IPS DF 4.7 (cell line): ENCODE measurements around the gene EPGN.

Source experiments
- DNase-seq: peaks from one replicate; pipeline ENCODE4 v3.0.0-alpha.2; 2013; ENCODE audit warnings: low spot score; ENCODE audit errors: extremely low read depth

Gene EPGN, protein sequence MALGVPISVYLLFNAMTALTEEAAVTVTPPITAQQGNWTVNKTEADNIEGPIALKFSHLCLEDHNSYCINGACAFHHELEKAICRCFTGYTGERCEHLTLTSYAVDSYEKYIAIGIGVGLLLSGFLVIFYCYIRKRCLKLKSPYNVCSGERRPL

DNA sequence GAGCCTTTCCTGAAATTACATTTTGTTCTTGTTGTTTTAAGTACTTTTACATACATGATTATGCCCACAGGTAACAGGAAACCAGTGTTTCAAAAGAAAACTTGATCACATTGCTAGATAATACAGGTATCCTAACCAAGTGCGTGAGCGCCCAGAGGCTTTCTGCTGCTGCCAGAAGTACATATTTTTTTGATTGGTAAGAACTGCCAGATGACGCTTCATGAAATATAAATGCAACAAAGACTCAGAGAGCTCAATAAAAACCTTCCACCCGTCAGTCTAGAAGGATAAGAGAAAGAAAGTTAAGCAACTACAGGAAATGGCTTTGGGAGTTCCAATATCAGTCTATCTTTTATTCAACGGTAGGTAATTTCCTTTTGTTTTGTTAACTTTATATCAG, at the start of gene EPGN:
TSS of gene EPGN (plus strand) at position 256 of the 400 bp plus-strand sequence. CDS start at position 320, 64 bp downstream.
- DNase-seq = no peak

DNA sequence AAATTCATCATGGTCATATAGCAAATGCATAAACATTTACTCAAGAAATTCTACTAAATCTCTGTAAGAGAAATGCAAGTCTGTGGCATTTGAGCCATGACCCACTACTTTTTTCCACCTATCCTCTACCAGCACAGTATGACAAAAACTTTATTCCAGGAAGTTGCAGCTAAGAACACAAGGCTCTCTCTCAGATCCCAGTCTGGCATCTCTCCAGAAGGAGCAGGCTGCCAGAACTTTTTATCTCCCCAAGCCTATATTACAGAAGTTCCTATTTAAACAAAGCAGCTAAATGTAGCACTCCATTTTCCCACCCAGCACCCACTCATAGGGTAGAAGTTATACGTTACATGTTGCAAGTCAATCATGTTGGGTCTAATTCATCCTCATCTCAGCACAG, 49.3 kb upstream of the EPGN start:
- no peak for DNase-seq

DNA sequence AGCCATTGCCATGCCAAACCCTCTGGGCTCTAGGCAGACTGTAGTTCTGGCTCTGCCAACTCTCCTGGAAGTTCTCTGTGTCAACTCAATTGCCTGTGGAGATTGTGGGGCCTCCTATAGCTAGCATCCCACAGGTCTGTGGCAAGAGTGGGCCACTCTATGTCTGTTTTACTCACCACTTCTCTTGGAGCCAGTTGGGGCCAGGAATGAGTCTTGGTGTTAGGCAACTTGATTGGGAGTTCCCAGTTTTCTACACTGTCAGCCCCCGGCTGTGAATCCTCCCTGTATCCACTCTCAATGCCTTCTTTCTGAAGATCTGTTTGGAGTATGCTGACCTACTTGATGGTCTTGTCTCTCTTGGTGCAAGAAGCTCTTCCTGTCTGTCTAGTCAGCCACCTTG, 48.2 kb upstream of the EPGN start:
- DNase-seq = no peak

DNA sequence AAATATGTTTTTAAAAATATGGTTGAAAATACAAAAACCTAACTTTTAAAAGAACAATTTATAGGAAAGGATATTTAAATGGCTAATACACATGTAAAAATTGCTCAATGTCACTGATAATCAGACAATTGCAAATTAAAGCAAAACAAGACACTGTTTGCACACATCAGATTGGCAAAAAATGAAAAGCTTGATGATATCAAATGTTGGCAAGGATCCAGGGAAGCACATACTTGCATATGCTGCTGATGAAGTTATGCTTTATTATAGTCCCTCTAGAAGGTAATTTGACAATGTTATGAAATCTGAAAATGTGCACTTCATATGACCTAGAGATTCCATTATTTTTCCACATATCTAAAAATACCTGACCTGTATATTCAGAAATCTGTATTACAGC, 45.7 kb upstream of the EPGN start:
- DNase-seq = no peak

- DNase-seq = no peak
Measured at GRCh38 chr4:74263551-74263950, 44.7 kb upstream of the EPGN start.

DNA sequence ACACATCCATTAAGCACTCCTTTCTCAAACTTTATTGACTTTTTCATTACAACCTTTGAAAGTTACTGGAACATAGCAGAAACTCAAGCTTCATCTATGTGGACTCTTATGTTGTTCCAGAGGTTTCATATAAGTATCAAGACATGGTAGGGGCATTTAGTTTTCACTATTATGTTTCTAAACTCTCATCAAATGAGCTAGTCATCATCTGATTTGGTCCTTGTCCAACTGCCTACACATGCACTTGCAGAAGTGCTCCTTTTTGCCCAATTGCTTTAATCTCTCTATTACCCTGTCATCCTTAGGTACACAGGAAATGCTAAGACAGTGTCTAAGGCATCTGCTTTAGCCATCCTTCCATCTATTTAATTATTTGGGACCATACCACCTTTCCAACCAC, 42.2 kb upstream of the EPGN start:
- no peak for DNase-seq

DNA sequence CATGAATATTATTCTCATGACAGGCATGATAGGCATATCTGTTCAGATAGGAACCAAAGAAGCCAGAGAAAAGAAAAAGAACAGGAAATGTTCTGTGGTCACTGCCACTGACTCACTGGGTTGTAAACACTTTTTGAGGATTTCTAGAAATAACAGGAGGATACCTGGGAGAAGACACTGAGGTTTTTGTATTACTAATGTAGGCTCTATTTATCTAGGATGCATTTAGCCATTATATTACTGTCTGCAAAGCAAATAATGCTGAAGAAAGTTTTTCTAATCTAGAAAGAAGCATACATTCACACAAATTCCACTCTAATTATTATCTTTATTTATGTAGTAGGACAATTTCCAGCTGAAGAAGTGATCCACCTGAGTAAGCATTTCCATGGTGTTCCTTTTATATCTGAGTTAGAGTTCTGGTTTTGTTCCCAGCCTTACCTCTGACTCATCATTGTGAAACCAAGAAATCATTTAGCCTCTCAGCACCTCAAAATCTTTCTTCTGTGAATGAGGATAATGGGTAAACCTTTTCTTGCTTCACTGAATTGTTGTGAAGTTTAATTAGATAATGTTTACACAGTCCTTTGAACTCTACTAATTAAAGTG, 40.2 kb upstream of the EPGN start:
- DNase-seq = no peak

DNA sequence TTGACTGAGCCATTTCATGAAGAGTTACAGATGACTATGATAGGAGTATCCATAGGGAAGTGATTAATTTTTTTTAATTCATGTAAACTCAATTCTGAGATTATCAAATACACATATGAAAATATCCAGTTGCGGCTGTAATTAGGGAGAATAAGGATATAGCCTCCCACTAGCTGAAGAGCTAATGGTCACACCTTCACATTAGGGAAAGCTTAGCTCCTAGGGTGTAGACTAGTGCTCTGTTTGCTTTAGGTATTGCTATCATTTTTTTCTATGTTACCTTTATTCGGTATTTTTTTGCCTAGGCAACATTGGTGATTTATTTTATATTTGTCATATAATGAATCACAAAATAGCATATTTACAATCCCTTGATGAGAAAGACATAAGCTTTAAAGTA, 39.6 kb upstream of the EPGN start:
- no peak for DNase-seq

- DNase-seq = no peak
Measured at GRCh38 chr4:74278490-74278889, 29.8 kb upstream of the EPGN start.

DNA sequence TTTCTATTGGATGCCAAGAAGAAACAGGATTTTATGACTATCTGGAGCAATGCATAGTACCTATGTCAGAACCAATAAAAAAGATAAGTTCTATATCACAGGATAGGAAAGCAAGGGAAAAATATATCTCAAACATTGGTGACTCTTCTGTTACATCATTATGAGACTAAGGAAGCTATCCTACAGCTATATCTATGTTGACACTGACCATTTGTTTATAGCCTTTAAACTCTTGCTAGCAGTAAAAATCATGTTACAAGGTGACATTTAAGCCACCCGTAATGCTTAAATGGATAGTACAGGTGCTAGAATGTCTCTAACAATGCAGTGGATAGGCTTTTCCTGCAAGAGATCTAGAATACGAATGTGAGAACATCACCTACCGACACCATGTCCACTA, 28.6 kb upstream of the EPGN start:
- DNase-seq = no peak

GRCh38 chr4:74282926-74283325, 25.3 kb upstream of the EPGN start:
- no peak for DNase-seq

DNA sequence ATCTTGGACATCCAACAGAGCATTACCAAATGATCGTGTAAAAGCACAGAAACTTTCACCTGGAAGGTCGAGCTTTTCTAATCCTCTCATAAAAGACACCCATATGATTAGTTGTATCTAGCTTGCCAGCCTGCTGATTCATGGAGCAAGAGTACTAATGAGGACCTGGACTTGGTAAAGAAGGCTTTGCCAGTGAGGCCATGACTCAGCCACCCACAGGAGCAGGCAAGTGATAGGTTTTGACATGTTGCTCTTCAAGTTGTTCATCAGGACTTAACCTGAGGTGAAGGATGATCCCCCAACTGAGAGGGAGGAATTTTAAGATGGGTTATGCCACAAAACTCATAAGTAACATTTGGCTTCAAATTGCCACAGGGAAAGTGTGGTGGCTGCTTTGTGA, 24.7 kb upstream of the EPGN start:
- no peak for DNase-seq

GRCh38 chr4:74284053-74284452, 24.2 kb upstream of the EPGN start:
- DNase-seq = no peak

DNA sequence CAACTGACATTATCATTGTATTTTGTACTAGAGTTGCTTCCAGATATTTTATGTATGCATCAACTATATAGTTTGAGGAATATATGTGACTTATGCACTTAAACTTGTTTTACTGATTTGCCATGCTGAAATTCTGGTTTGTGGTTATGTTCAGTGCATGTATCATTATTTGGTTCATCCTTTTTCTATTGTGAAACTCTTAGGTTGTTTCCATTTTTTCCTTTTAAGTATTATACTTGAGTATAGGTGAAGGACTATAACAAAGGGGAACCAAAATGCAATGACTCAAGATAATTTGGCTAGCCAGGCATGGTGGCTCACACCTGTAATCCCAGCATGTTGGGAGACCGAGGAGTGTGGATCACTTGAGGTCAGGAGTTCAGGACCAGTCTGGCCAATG, 21.1 kb upstream of the EPGN start:
- no peak for DNase-seq

- no peak for DNase-seq
Measured at GRCh38 chr4:74287791-74288190, 20.5 kb upstream of the EPGN start.

DNA sequence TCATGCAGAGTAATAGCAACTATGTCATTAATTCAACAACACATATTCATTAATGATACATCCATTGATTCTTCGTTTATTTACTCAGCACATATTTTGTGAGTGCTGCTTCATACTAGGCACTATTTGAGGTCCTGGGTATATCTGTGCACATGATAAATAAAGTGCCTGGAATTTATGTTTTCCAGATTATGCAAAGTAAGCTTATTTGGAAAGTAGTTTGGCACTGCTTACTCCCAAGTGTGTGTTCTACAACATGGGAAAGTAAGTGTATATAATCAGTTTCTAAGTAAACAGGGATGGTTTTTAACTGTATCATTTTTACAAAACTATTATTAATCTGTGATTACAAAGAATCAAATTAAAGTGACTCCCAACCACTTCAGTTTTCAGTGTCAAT, 16.8 kb upstream of the EPGN start:
- no peak for DNase-seq

- DNase-seq = no peak
Measured at GRCh38 chr4:74292111-74292870, 16.0 kb upstream of the EPGN start.

DNA sequence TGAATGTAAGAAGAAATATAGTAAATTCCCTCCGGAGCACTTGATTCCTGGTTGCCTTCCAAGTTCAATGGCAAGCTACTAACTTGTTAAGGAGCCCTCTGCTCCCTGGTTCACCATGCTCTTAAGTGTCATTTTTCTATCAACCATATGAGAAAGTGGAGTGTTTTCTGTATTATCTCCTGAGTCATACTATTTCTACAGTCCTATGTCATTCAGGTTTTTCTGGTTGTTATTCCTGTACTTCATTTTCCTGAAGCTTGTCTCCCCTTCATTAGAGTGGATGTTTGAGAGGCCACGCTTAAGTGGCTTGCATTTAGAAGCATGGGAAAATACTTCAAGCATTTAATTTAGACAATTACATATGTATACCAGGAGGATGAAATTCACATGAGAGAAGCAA, 14.7 kb upstream of the EPGN start:
- no peak for DNase-seq

DNA sequence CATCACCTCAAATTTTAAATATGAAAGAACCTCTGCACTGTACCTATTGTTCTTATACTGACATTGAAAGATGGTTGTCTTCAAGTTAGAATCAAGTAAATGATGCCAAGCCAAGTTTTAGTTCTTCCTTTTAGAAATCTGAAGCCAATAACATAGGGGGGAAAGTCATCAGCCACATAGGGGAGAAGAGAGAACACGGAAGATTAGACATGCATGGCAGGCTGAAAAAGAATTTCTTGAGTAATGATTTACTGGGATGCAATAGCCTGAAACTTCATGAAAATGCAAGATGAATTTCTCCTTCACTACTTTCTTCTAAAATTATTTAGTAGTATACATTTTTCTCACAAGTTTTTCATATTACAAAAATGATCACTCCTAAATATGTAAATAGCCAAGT, 13.6 kb upstream of the EPGN start:
- DNase-seq = no peak

DNA sequence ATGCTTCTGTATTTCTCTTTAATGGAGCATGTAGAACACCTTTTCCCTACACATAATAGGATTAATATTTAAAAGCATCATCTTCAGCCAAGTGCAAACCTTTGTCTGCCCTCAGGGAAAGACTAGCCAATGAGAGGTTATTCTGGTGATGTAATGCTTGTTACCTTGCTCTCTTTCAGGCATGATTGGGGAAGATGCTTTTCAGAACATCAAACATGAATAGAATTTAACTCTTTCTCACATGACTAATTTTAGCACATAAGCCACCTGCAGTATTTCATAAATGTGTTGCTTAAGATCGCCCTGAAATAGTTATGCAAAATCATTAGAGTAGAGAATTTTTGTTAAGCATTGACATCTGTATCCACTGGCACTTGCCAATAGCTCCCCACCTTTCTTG, 10.7 kb upstream of the EPGN start:
- DNase-seq = no peak

DNA sequence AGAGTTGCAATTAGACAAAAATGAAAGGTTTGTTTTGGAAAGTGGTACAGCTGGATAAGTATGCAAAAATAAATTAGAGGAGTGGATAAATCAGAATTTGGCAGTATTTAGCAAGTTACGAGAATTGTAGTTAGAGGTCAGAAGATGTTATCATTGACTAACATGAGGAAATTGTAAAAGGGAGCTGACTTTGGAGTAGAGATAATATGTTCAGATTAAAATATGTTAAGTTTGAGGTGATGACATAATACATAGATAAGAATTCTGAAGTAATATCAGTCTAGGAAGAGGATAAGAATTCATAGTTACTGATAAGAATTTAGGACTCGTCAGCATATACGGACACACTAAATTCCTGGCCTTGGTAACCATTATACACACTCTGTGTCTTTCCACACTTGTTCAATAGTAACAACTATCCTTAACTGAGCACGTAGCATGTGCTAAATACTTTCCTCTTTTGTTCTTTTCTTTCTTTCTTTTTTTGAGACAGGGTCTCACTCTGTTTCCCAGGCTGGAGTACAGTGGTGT, 4.1 kb upstream of the EPGN start:
- DNase-seq = no peak

DNA sequence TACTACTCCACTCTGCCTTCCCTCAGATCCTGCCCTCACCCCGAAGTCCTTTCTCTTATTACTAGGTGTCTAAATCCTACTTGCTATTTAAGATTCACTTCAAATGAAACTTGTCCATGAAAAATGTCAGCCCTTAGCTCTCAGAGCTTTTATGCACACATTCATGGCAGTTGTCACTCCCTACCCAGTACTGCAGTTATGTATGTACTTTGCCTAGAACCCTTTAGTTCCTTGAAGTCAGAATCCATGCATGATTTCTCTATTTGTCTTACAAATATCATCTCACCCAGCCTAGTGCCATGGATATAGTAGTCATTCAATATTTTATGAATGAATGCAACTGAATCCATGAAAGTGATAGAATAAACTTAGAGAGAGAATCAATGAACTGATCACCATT, 3.3 kb upstream of the EPGN start:
- DNase-seq = no peak

DNA sequence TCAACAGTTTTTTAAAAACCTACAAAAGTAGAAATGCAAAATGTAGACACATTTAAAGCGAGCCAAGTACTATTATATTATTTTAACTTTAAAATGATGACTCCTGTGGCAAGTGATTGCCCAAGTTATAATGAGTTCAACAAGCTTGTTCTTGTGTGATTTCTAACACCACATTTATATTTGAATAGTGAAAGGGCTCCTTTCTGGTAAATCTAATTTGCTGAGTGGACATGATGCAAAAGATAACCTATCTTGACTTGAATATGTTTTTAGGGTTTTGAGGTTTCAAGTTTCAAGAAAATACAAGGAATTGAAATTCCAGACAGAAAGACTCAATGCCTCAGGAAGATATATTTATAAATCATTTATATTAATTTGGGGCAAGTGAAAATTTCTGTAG, 1.1 kb upstream of the EPGN start:
- no peak for DNase-seq
